ENCODE measurements around the gene FASTK.

FASTK gene

GRCh38 chr7:151122276-151122675 is 41.7 kb upstream of the FASTK start:
- Histone ChIP-seq H3K4me3 (ENCODE audit: low read depth, low read length, poor library complexity, severe bottlenecking) (no peak overlapping the region), H3K79me2 (ENCODE audit: insufficient read depth, low read length) (no peaks in the 10 kb centered on the region), H3K4me1 (ENCODE audit: insufficient read depth, low read length, severe bottlenecking) (peaks cover 7% of the 10 kb centered on the region), H3K4me2 (ENCODE audit: low read length) (no peak overlapping the region), H4K20me1 (ENCODE audit: insufficient read depth, low read length) (no peaks in the 10 kb centered on the region), H3K27ac (ENCODE audit: low read depth, low read length, poor library complexity, severe bottlenecking) (no peak overlapping the region), H3K27me3 (ENCODE audit: insufficient read depth, low read length) (0 out of 2 replicates have a peak, but pooled peaks cover 4% of the 10 kb centered on the region), H3F3A (ENCODE audit: insufficient read depth, low read length) (no peaks in the 10 kb centered on the region), H3K9ac (ENCODE audit: low read length) (no peak overlapping the region), H3K9me2 (ENCODE audit: low read depth, low read length) (no peaks in the 10 kb centered on the region), H3K9me3 (ENCODE audit: low read length) (no peaks in the 10 kb centered on the region), H3K36me3 (ENCODE audit: insufficient read depth, low read length) (no peaks in the 10 kb centered on the region), H2AFZ (ENCODE audit: low read length) (no peak overlapping the region)
- no peak for TF ChIP-seq CTCF (IDR thresholded peaks at IDR 0.05; ENCODE audit: low read length)
- no peak for TF ChIP-seq EZH2 (IDR thresholded peaks at IDR 0.05; ENCODE audit: borderline replicate concordance, low read length)

- Histone ChIP-seq H3F3A (ENCODE audit: insufficient read depth, low read length) (no peaks in the 10 kb centered on the region), H3K79me2 (ENCODE audit: insufficient read depth, low read length) (no peaks in the 10 kb centered on the region), H3K4me1 (ENCODE audit: insufficient read depth, low read length, severe bottlenecking) (peaks cover 9% of the 10 kb centered on the region), H3K27ac (ENCODE audit: low read depth, low read length, poor library complexity, severe bottlenecking) (no peak overlapping the region), H3K9me2 (ENCODE audit: low read depth, low read length) (no peaks in the 10 kb centered on the region), H3K4me3 (ENCODE audit: low read depth, low read length, poor library complexity, severe bottlenecking) (no peak overlapping the region), H2AFZ (ENCODE audit: low read length) (no peak overlapping the region), H3K27me3 (ENCODE audit: insufficient read depth, low read length) (no peaks in the 10 kb centered on the region), H3K9me3 (ENCODE audit: low read length) (no peaks in the 10 kb centered on the region), H4K20me1 (ENCODE audit: insufficient read depth, low read length) (no peaks in the 10 kb centered on the region), H3K36me3 (ENCODE audit: insufficient read depth, low read length) (no peaks in the 10 kb centered on the region), H3K9ac (ENCODE audit: low read length) (no peak overlapping the region), H3K4me2 (ENCODE audit: low read length) (no peak overlapping the region)
- TF ChIP-seq EZH2 (IDR thresholded peaks at IDR 0.05; ENCODE audit: borderline replicate concordance, low read length), result no peak
- TF ChIP-seq CTCF (IDR thresholded peaks at IDR 0.05; ENCODE audit: low read length), result no peak
Measured at GRCh38 chr7:151121380-151122170, 41.0 kb upstream of the FASTK start.

GRCh38 chr7:151120896-151121295 is 40.3 kb upstream of the FASTK start:
- Histone ChIP-seq H4K20me1 (ENCODE audit: insufficient read depth, low read length) (no peaks in the 10 kb centered on the region), H3K4me1 (ENCODE audit: insufficient read depth, low read length, severe bottlenecking) (peaks cover 9% of the 10 kb centered on the region), H3K4me2 (ENCODE audit: low read length) (no peak overlapping the region), H3K79me2 (ENCODE audit: insufficient read depth, low read length) (no peaks in the 10 kb centered on the region), H2AFZ (ENCODE audit: low read length) (no peak overlapping the region), H3K27me3 (ENCODE audit: insufficient read depth, low read length) (no peaks in the 10 kb centered on the region), H3K9me2 (ENCODE audit: low read depth, low read length) (no peaks in the 10 kb centered on the region), H3K9ac (ENCODE audit: low read length) (no peak overlapping the region), H3K27ac (ENCODE audit: low read depth, low read length, poor library complexity, severe bottlenecking) (no peak overlapping the region), H3K4me3 (ENCODE audit: low read depth, low read length, poor library complexity, severe bottlenecking) (no peak overlapping the region), H3K36me3 (ENCODE audit: insufficient read depth, low read length) (no peaks in the 10 kb centered on the region), H3K9me3 (ENCODE audit: low read length) (no peaks in the 10 kb centered on the region), H3F3A (ENCODE audit: insufficient read depth, low read length) (no peaks in the 10 kb centered on the region)
- TF ChIP-seq EZH2 (IDR thresholded peaks at IDR 0.05; ENCODE audit: borderline replicate concordance, low read length) (no peak), CTCF (IDR thresholded peaks at IDR 0.05; ENCODE audit: low read length) (no peak)

Measured in OCI-LY1 (cell line).